ENCODE measurements around the gene ZNF618.

The ZNF618 gene

DNA sequence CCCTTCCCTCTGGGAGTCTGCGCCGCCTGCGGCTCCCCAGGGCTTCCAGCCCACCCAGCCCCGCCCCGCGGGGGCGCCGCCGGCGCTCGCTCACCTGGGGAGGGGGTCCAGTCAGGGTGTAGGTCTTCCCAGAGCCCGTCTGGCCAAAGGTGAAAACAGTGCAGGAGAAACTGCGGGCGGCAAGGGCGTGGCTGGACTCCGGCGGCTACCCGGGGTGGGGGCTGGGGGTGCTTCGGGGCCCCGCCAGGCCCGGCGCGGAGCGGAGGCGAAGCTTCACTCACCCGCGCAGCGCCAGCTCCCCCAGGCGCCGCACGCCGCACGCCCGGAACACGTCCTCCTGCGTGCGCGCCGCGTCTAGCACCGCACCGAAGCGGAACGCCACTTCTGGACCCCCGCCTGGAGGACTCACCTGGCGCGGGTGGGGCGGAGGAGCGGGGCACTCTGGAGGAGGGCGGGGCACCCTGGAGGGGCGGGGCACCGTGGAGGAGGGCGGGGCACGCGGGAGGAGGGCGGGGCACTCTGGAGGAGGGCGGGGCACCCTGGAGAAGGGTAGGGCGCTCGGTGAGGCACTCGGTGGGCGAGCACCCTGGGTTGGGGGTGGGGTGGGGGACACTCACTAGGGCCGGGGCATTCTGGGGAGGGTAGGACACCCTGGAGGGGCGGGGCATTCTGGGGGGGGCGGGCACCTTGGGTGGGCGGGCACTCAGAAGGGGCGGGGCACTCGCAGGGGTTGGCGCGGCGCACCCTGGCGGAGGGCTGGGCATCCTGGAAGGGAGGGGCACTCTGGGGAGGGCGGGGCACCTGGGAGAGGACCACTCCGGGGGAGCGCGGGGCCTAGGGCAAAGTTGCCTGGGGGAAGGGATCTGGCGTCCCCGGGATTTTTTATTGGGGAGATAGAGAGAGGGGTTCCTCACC lies 222.2 kb downstream of the ZNF618 start:
- no peak for DNase-seq (ENCODE audit: low spot score)

DNA sequence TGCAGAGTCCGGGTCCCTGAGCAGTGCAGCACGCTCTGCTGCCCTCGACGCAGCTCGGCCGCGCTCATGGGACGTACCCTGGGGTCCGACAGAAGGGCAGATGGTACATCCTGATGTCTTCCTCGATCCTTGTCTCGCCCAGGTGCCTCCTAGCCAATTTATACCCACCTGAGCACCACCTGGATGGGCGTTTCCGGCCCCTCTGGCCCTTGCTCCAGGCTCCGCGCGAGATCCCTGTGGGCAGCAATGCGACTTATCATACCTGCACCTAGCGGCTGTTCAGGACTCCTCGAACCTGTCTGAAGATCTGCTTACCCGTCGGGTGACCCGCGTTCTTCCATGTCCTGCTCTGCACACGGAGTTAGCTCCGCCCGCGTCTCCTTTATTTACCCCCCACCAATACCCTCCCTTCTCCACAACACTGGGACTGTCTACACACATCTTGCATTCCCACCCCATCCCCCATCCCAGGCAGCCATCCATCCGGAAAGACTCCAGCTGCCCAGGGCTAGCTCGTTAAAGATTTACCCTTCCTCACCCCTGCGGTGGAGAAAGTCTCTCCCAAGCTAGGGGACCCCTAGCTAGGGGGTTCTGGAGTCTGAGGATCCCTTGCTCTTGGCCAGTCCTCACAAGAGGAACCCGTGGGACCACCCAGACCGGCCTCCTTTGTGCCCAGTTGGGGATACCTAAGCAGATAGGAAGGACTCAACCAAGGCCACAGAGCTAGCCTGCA lies 223.0 kb downstream of the ZNF618 start, which contains the start of gene KIF12:
TSS of gene KIF12 (minus strand) at position 357 of the 733 bp plus-strand sequence. CDS start at position 341, 16 bp downstream.
- DNase-seq (ENCODE audit: low spot score): no peak

DNA sequence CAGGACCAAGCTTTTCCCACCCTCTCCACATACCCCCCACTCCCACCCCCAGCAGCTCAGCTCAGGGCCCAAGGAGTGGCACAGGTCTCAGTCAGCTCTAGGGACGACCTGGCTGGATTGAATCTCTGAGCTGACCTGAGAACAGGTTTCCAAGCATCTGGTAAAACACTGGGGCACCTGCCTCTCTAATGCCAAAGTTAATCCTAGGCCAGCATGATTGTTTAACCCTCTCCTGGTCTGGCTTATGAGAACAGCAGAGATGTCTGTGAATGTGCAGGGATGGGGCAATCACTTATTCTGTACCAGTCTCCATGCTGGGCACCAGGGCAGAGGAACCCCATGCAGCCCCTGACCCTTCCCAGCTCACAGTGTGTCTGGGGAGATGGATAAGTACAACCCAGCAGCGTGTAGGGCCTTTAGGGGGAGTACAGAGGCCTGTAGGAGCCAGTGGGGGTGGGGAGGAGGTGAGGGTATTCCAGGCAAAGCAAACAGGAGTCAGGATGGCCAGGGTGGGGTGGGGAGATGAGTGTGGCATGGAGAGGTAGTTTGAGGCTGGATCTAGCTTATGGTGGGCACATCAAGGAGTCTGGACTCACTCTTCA lies 223.7 kb downstream of the ZNF618 start:
- no peak for DNase-seq (ENCODE audit: low spot score)

DNA sequence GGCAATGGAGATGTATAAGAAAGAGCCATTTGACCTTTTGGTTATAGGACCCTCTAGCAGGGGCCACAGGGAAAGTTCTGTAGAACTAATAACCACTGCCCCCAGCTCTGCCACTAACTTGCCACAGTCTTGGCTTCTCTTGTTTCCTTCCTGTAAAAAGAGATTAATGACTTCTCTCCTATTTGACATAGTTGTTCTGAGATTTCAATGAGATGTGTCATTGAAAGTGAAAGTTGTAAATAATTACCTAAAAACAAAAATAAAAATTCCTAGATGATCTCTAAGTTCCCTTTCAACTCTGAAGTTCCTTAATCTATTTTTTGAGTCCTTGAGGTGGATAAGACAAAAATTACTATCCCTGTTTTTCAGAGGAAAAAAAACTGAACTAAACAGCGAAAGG lies 224.4 kb downstream of the ZNF618 start:
- no peak for DNase-seq (ENCODE audit: low spot score)

DNA sequence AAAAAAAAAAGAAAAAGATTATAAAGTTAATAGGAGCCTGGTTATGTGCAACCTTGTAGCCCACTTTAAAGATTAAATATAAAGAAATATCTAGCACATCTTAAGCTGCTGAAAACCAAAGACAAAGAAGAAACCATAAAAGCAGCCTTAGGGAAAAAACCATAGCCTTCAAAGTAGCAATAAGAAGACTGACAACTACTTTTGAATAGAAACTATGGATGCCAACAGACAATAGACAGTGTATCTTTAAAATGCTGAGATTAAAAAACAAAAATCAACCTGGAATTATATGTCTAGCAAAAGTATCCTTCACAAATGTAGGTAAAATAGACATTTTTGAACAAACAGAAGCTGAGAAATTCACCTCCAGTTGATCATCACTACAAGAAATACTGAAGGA lies 226.4 kb downstream of the ZNF618 start:
- DNase-seq (ENCODE audit: low spot score): no peak

DNA sequence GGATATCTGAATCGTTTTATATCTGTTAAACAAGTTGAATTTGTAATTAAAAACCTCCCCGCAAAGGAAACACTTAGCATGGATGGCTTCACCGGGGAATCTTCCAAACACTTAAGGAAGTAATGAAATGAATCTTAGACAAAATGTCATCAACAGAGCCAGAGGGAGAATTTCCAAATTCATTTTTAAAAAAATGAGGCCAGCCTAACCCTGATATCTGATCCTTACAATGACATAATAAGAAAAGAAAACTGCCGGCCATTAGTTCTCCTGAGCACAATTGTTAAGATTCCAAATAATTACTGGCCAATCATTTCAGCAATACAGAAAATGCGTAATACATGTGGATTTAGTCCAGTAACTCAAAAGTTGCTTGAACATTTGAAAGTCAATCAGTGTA lies 229.1 kb downstream of the ZNF618 start:
- no peak for DNase-seq (ENCODE audit: low spot score)

All from pons (tissue), 1 donor.